ENCODE measurements around the gene PSMC3.
"Not testable (repeated sequence)": the region's sequence is repeated elsewhere in the genome, so short reads cannot be mapped to it uniquely, and the experiment has no call there.

Gene PSMC3

GRCh38 chr11:47454258-47454671 is 28.0 kb upstream of the PSMC3 start:
- not testable (repeated sequence) for H3K27me3 ChIP-seq (replicated peaks; ENCODE audit: control insufficient read depth, insufficient read depth, low read length); DNase-seq (ENCODE audit: extremely low read depth, insufficient read length); H3K4me3 ChIP-seq (replicated peaks; ENCODE audit: low read depth, low read length); H3K36me3 ChIP-seq (ENCODE audit: control insufficient read depth, insufficient read depth, low read length)
- peak; percentile 80 for TF ChIP-seq CTCF (IDR thresholded peaks at IDR 0.05; ENCODE audit: insufficient read depth, low read length, poor library complexity, severe bottlenecking)

GRCh38 chr11:47453365-47453764 is 27.1 kb upstream of the PSMC3 start:
- no peaks in the 10 kb centered on the region for H3K36me3 ChIP-seq (ENCODE audit: control insufficient read depth, insufficient read depth, low read length)
- no peak overlapping the region for H3K4me3 ChIP-seq (replicated peaks; ENCODE audit: low read depth, low read length)
- no peak for TF ChIP-seq CTCF (IDR thresholded peaks at IDR 0.05; ENCODE audit: insufficient read depth, low read length, poor library complexity, severe bottlenecking)

GRCh38 chr11:47451990-47452389 is 25.8 kb upstream of the PSMC3 start:
- Histone ChIP-seq H3K36me3 (ENCODE audit: control insufficient read depth, insufficient read depth, low read length) (no peaks in the 10 kb centered on the region), H3K4me3 (replicated peaks; ENCODE audit: low read depth, low read length) (no peak overlapping the region), H3K27me3 (replicated peaks; ENCODE audit: control insufficient read depth, insufficient read depth, low read length) (no peaks in the 10 kb centered on the region)
- no peak for DNase-seq (ENCODE audit: extremely low read depth, insufficient read length)
- TF ChIP-seq CTCF (IDR thresholded peaks at IDR 0.05; ENCODE audit: insufficient read depth, low read length, poor library complexity, severe bottlenecking): no peak

More at GRCh38 chr11:47453365-47453764, 27.1 kb upstream of the PSMC3 start:
- DNase-seq (ENCODE audit: extremely low read depth, insufficient read length): no peak
- no peaks in the 10 kb centered on the region for H3K27me3 ChIP-seq (replicated peaks; ENCODE audit: control insufficient read depth, insufficient read depth, low read length)

GRCh38 chr11:47451436-47451835 is 25.2 kb upstream of the PSMC3 start:
- H3K27me3 ChIP-seq (replicated peaks; ENCODE audit: control insufficient read depth, insufficient read depth, low read length): no peaks in the 10 kb centered on the region
- no peak for TF ChIP-seq CTCF (IDR thresholded peaks at IDR 0.05; ENCODE audit: insufficient read depth, low read length, poor library complexity, severe bottlenecking)
- no peak overlapping the region for H3K4me3 ChIP-seq (replicated peaks; ENCODE audit: low read depth, low read length)
- DNase-seq (ENCODE audit: extremely low read depth, insufficient read length): no peak
- no peaks in the 10 kb centered on the region for H3K36me3 ChIP-seq (ENCODE audit: control insufficient read depth, insufficient read depth, low read length)

- no peak for TF ChIP-seq CTCF (IDR thresholded peaks at IDR 0.05; ENCODE audit: insufficient read depth, low read length, poor library complexity, severe bottlenecking)
- no peak for DNase-seq (ENCODE audit: extremely low read depth, insufficient read length)
- Histone ChIP-seq H3K27me3 (replicated peaks; ENCODE audit: control insufficient read depth, insufficient read depth, low read length) (no peaks in the 10 kb centered on the region), H3K36me3 (ENCODE audit: control insufficient read depth, insufficient read depth, low read length) (no peaks in the 10 kb centered on the region), H3K4me3 (replicated peaks; ENCODE audit: low read depth, low read length) (no peak overlapping the region)
Measured at GRCh38 chr11:47449541-47449940, 23.3 kb upstream of the PSMC3 start.

All from GM06990 (cell line).